K562 (cell line): Measurements from ENCODE around the gene MYBPHL. TPM values are rescaled to one million over a fixed set of nuclear protein-coding genes. Genes with fewer than 3 reads are reported as not detected.
A peak's percentile ranks its signal among the peaks of the same experiment; 100 is the strongest.

Experiments
- ATF3 ChIP-seq, 2 experiments: fragments of 450-650 bp in 1 of 2; sonication (generic) in 1 of 2; formaldehyde crosslinking in 1 of 2; IDR thresholded peaks in 1 of 2; conservative IDR thresholded peaks in 1 of 2; 2 replicates each; pipeline versions ENCODE4 v1.6.1 to v1.8.1; 2016 to 2023; ENCODE audit warnings: mild to moderate bottlenecking in 2 of 2, moderate library complexity in 2 of 2, inconsistent platforms in 1 of 2, missing genetic modification reagents in 1 of 2
- CBX8 ChIP-seq: fragments of 200-600 bp; sonication (generic); IDR thresholded peaks from 2 replicates; pipeline ENCODE4 v1.6.1; 2012; ENCODE audit warnings: borderline replicate concordance, mixed run types, low read depth, mild to moderate bottlenecking, moderate library complexity, mixed read lengths, low read length, control low read depth, inconsistent platforms; ENCODE audit not compliant: poor library complexity, severe bottlenecking; ENCODE audit errors: extremely low read depth
- E2F5 ChIP-seq: sonication (generic); formaldehyde crosslinking; IDR thresholded peaks from 2 replicates; pipeline ENCODE4 v1.8.0; 2022; ENCODE audit warnings: mild to moderate bottlenecking, missing genetic modification reagents
- EGR1 ChIP-seq: fragments of 450-650 bp; conservative IDR thresholded peaks from 2 replicates; pipeline ENCODE4 v1.6.1; 2017; ENCODE audit warnings: mild to moderate bottlenecking
- HLTF ChIP-seq: fragments of 450-650 bp; IDR thresholded peaks from 2 replicates; pipeline ENCODE4 v1.6.1; 2016
- JUN ChIP-seq, 2 experiments: sonication (generic) in 1 of 2; formaldehyde crosslinking in 1 of 2; IDR thresholded peaks; 2 replicates each; pipeline versions ENCODE4 v1.6.1 to v1.8.0; 2012 to 2022; ENCODE audit warnings: borderline replicate concordance in 2 of 2, mild to moderate bottlenecking in 2 of 2, improper control_type of control experiment in 1 of 2, low read depth in 1 of 2, low read length in 1 of 2, missing genetic modification reagents in 1 of 2
- KLF10 ChIP-seq: fragments of 250-450 bp; sonication (Bioruptor Pico); IDR thresholded peaks from 2 replicates; pipeline ENCODE4 v1.6.1; 2021; ENCODE audit warnings: matching md5 sums
- KLF13 ChIP-seq: fragments of 450-650 bp; IDR thresholded peaks from 2 replicates; pipeline ENCODE4 v1.6.1; 2016; ENCODE audit warnings: missing genetic modification characterization, low read depth, mild to moderate bottlenecking, missing compliant biosample characterization, moderate library complexity, borderline replicate concordance
- NCOR1 ChIP-seq: fragments of 450-650 bp; IDR thresholded peaks from 2 replicates; pipeline ENCODE4 v1.6.1; 2016; ENCODE audit warnings: mild to moderate bottlenecking, moderate library complexity
- NR2C1 ChIP-seq, 2 experiments: fragments of 450-650 bp; IDR thresholded peaks; 2 replicates each; pipeline ENCODE4 v1.6.1; 2017; ENCODE audit warnings: mild to moderate bottlenecking in 2 of 2, antibody characterized with exemption in 1 of 2, inconsistent platforms in 1 of 2, missing compliant biosample characterization in 1 of 2, missing genetic modification characterization in 1 of 2
- SPI1 ChIP-seq: IDR thresholded peaks from 2 replicates; pipeline ENCODE4 v1.6.1; 2011; ENCODE audit warnings: low read depth, low read length, control low read depth, borderline replicate concordance
- SRSF9 ChIP-seq: fragments of 200-400 bp; formaldehyde crosslinking; IDR thresholded peaks from 2 replicates; pipeline ENCODE4 v1.6.1; 2017; ENCODE audit warnings: low read depth, low read length, borderline replicate concordance
- TAF1 ChIP-seq: IDR thresholded peaks from 2 replicates; pipeline ENCODE4 v1.6.1; 2011; ENCODE audit warnings: mild to moderate bottlenecking, low read length, moderate library complexity; ENCODE audit not compliant: insufficient read depth, control insufficient read depth, severe bottlenecking; ENCODE audit errors: extremely low read depth
- TAF7 ChIP-seq: fragments of 450-650 bp; IDR thresholded peaks from 2 replicates; pipeline ENCODE4 v1.6.1; 2016; ENCODE audit warnings: missing genetic modification characterization, missing compliant biosample characterization
- VEZF1 ChIP-seq: fragments of 200-800 bp; sonication (Bioruptor generic); IDR thresholded peaks from 2 replicates; pipeline ENCODE4 v1.6.1; 2017; ENCODE audit warnings: missing genetic modification characterization, missing compliant biosample characterization
- YY1 ChIP-seq, 3 experiments: IDR thresholded peaks; 2 replicates each; pipeline ENCODE4 v1.6.1; 2011; ENCODE audit warnings: low read length in 2 of 3, mild to moderate bottlenecking in 2 of 3, moderate library complexity in 2 of 3, borderline replicate concordance in 1 of 3, control low read depth in 1 of 3, low read depth in 1 of 3; ENCODE audit not compliant: insufficient read depth in 3 of 3, insufficient replicate concordance in 2 of 3, control insufficient read depth in 1 of 3, insufficient read length in 1 of 3; ENCODE audit errors: extremely low read depth in 1 of 3
- ZBTB43 ChIP-seq: sonication (generic); formaldehyde crosslinking; IDR thresholded peaks from 2 replicates; pipeline ENCODE4 v1.8.0; 2023; ENCODE audit warnings: mild to moderate bottlenecking, missing genetic modification reagents
- ZBTB8A ChIP-seq: fragments of 450-650 bp; IDR thresholded peaks from 2 replicates; pipeline ENCODE4 v1.6.1; 2018; ENCODE audit warnings: mild to moderate bottlenecking, moderate library complexity; ENCODE audit not compliant: partially characterized antibody
- ZNF143 ChIP-seq: sonication (generic); formaldehyde crosslinking; IDR thresholded peaks from 2 replicates; pipeline ENCODE4 v1.9.0; 2022; ENCODE audit warnings: mild to moderate bottlenecking, missing genetic modification reagents
- ZNF24 ChIP-seq: fragments of 450-650 bp; IDR thresholded peaks from 2 replicates; pipeline ENCODE4 v1.6.1; 2016
- polyA plus RNA-seq, 8 experiments: library from polyadenylated mRNA; depleted of rRNA in 4 of 8; stranded (reverse) in 5 of 8; unstranded in 3 of 8; fragments of >200 nt; fragmentation: Nextera tagmentation in 2 of 8; fragmentation: Illumina TruSeq in 1 of 8; extraction: Ambion mirVana in 2 of 8; extraction: Trizol in 1 of 8; gene quantifications; 2 replicates each; pipeline versions ENCODE4 v1.2.1 to v1.2.3, GENCODE V29; 2011 to 2014; ENCODE audit warnings: inconsistent platforms in 1 of 8, missing spikeins in 1 of 8
- total RNA-seq, 7 experiments: library from RNA; depleted of rRNA in 6 of 7; stranded (reverse); fragments of >200 nt in 6 of 7; fragmentation: Illumina TruSeq in 2 of 7; extraction: Trizol in 2 of 7; gene quantifications; 2 replicates each; pipeline versions ENCODE4 v1.2.1 to v1.2.3, GENCODE V29; 2011 to 2021; ENCODE audit warnings: low replicate concordance in 1 of 7

Gene MYBPHL
- total and polyA plus RNA-seq, 9 of the 15 experiments (the other 6 are each of a cell fraction or from before 2014, with no cell fraction given) = 0.20 to 1.9 (median 0.33) TPM

- TF ChIP-seq JUN (IDR thresholded peaks at IDR 0.05; ENCODE audit: borderline replicate concordance, low read depth, low read length) (peak; percentile 57; the same call in 1 of the 2 replicates), JUN (CRISPR knock-in tag; IDR thresholded peaks at IDR 0.05; ENCODE audit: borderline replicate concordance) (peak; percentile 97), SRSF9 (no peak), ZBTB43 (CRISPR knock-in tag) (peak; percentile 91; the same call in 1 of the 2 replicates), ZNF143 (peak; percentile 41; the same call in 1 of the 2 replicates), SPI1 (peak; percentile 92), KLF10 (CRISPR knock-in tag) (no peak), YY1 (IDR thresholded peaks at IDR 0.05; ENCODE audit: borderline replicate concordance in 1 of 3, control insufficient read depth in 1 of 3, extremely low read depth in 1 of 3, insufficient read depth in 3 of 3, insufficient read length in 1 of 3, insufficient replicate concordance in 2 of 3, low read depth in 1 of 3, low read length in 2 of 3) (peak in 2 of 3 experiments; percentile 44 to 73), HLTF (peak; percentile 73), ATF3 (IDR thresholded peaks at IDR 0.05) (peak; percentile 65; the same call in 1 of the 2 replicates), ATF3 (CRISPR knock-in tag; conservative IDR thresholded peaks at IDR 0.05) (peak; percentile 69), VEZF1 (peak; percentile 42; the same call in 1 of the 2 replicates), CBX8 (no peak), NCOR1 (no peak), ZNF24 (peak; percentile 59; the same call in 1 of the 2 replicates), TAF7 (no peak), ZBTB8A (no peak), KLF13 (peak; percentile 79; the same call in 1 of the 2 replicates), TAF1 (no peak), E2F5 (no peak), NR2C1 (IDR thresholded peaks at IDR 0.05) (no peak), NR2C1 (tag; IDR thresholded peaks at IDR 0.05) (no peak), EGR1 (0 out of 2 replicates have a peak, but pooled peaks have one; percentile 6)
Measured at GRCh38 chr1:109263597-109264378, 43.0 kb downstream of the MYBPHL start (continued).
